HEK293 (cell line): ENCODE results near the gene RPL13A.

Experiments
- KLF9 ChIP-seq: fragments of 450-650 bp; formaldehyde crosslinking; IDR thresholded peaks from 2 replicates; pipeline ENCODE4 v1.5.1; 2016; ENCODE audit warnings: missing biosample characterization, missing genetic modification characterization, low read depth
- OSR2 ChIP-seq: fragments of 450-650 bp; formaldehyde crosslinking; IDR thresholded peaks from 2 replicates; pipeline ENCODE4 v1.5.1; 2016; ENCODE audit warnings: missing biosample characterization, missing genetic modification characterization
- SP7 ChIP-seq: fragments of 450-650 bp; formaldehyde crosslinking; IDR thresholded peaks from 2 replicates; pipeline ENCODE4 v1.5.1; 2016; ENCODE audit warnings: missing biosample characterization, missing genetic modification characterization
- TSHZ1 ChIP-seq: fragments of 450-650 bp; formaldehyde crosslinking; IDR thresholded peaks from 2 replicates; pipeline ENCODE4 v1.5.1; 2016; ENCODE audit warnings: missing biosample characterization, missing genetic modification characterization, borderline replicate concordance
- ZBTB17 ChIP-seq: fragments of 450-650 bp; formaldehyde crosslinking; IDR thresholded peaks from 2 replicates; pipeline ENCODE4 v1.5.1; 2016; ENCODE audit warnings: missing biosample characterization, missing genetic modification characterization
- ZBTB48 ChIP-seq: fragments of 450-650 bp; formaldehyde crosslinking; IDR thresholded peaks from 2 replicates; pipeline ENCODE4 v1.5.1; 2016; ENCODE audit warnings: missing biosample characterization, missing genetic modification characterization
- ZFP3 ChIP-seq: fragments of 450-650 bp; formaldehyde crosslinking; IDR thresholded peaks from 2 replicates; pipeline ENCODE4 v1.5.1; 2016; ENCODE audit warnings: low read depth, missing biosample characterization, missing genetic modification characterization
- ZNF112 ChIP-seq: fragments of 450-650 bp; formaldehyde crosslinking; IDR thresholded peaks from 2 replicates; pipeline ENCODE4 v1.5.0; 2017; ENCODE audit warnings: missing biosample characterization, missing genetic modification characterization
- ZNF138 ChIP-seq: fragments of 450-650 bp; formaldehyde crosslinking; IDR thresholded peaks from 2 replicates; pipeline ENCODE4 v1.5.1; 2016; ENCODE audit warnings: missing biosample characterization, missing genetic modification characterization, borderline replicate concordance
- ZNF146 ChIP-seq: fragments of 450-650 bp; formaldehyde crosslinking; IDR thresholded peaks from 2 replicates; pipeline ENCODE4 v1.5.1; 2016; ENCODE audit warnings: missing biosample characterization, missing genetic modification characterization
- ZNF19 ChIP-seq: fragments of 450-650 bp; formaldehyde crosslinking; IDR thresholded peaks from 2 replicates; pipeline ENCODE4; 2016; ENCODE audit warnings: missing biosample characterization, missing genetic modification characterization, low read depth
- ZNF211 ChIP-seq: fragments of 450-650 bp; formaldehyde crosslinking; IDR thresholded peaks from 2 replicates; pipeline ENCODE4 v1.5.1; 2016; ENCODE audit warnings: low read depth, missing biosample characterization, missing genetic modification characterization
- ZNF24 ChIP-seq: fragments of 450-650 bp; formaldehyde crosslinking; IDR thresholded peaks from 2 replicates; pipeline ENCODE4 v1.5.1; 2016; ENCODE audit warnings: missing biosample characterization, missing genetic modification characterization
- ZNF248 ChIP-seq: fragments of 450-650 bp; formaldehyde crosslinking; IDR thresholded peaks from 2 replicates; pipeline ENCODE4 v1.5.1; 2017; ENCODE audit warnings: missing biosample characterization, missing genetic modification characterization
- ZNF26 ChIP-seq: fragments of 450-650 bp; formaldehyde crosslinking; IDR thresholded peaks from 2 replicates; pipeline ENCODE4 v1.5.1; 2016; ENCODE audit warnings: missing biosample characterization, missing genetic modification characterization
- ZNF266 ChIP-seq: fragments of 450-650 bp; formaldehyde crosslinking; IDR thresholded peaks from 2 replicates; pipeline ENCODE4 v1.5.1; 2016; ENCODE audit warnings: missing biosample characterization, missing genetic modification characterization, low read depth
- ZNF274 ChIP-seq, 2 experiments: fragments of 200-500 bp in 1 of 2; fragments of 450-650 bp in 1 of 2; sonication (Bioruptor generic) in 1 of 2; formaldehyde crosslinking in 1 of 2; IDR thresholded peaks; 2 replicates each; pipeline versions ENCODE4 v1.5.1 to v1.6.1; 2014 to 2016; ENCODE audit warnings: borderline replicate concordance in 1 of 2, inconsistent platforms in 1 of 2, low read length in 1 of 2, missing biosample characterization in 1 of 2, missing genetic modification characterization in 1 of 2
- ZNF311 ChIP-seq: fragments of 450-650 bp; formaldehyde crosslinking; IDR thresholded peaks from 2 replicates; pipeline ENCODE4 v1.5.1; 2017; ENCODE audit warnings: missing biosample characterization, missing genetic modification characterization, borderline replicate concordance
- ZNF341 ChIP-seq: fragments of 450-650 bp; formaldehyde crosslinking; IDR thresholded peaks from 2 replicates; pipeline ENCODE4; 2016; ENCODE audit warnings: low read depth, missing biosample characterization, missing genetic modification characterization
- ZNF510 ChIP-seq: fragments of 450-650 bp; formaldehyde crosslinking; IDR thresholded peaks from 2 replicates; pipeline ENCODE4 v1.5.1; 2018; ENCODE audit warnings: mild to moderate bottlenecking, missing genetic modification characterization, missing biosample characterization; ENCODE audit not compliant: insufficient replicate concordance
- ZNF560 ChIP-seq: fragments of 450-650 bp; formaldehyde crosslinking; IDR thresholded peaks from 2 replicates; pipeline ENCODE4 v1.5.1; 2017; ENCODE audit warnings: missing biosample characterization, missing genetic modification characterization, borderline replicate concordance
- ZNF626 ChIP-seq: fragments of 450-650 bp; sonication (Bioruptor Pico); formaldehyde crosslinking; IDR thresholded peaks from 2 replicates; pipeline ENCODE4 v1.5.1; 2018; ENCODE audit warnings: missing biosample characterization, missing genetic modification characterization, inconsistent platforms
- ZNF629 ChIP-seq: fragments of 450-650 bp; formaldehyde crosslinking; IDR thresholded peaks from 2 replicates; pipeline ENCODE4 v1.5.1; 2017; ENCODE audit warnings: missing biosample characterization, missing genetic modification characterization
- ZNF645 ChIP-seq: fragments of 450-650 bp; formaldehyde crosslinking; IDR thresholded peaks from 2 replicates; pipeline ENCODE4; 2016; ENCODE audit warnings: missing biosample characterization, missing genetic modification characterization
- ZNF660 ChIP-seq: fragments of 450-650 bp; IDR thresholded peaks from 2 replicates; pipeline ENCODE4 v1.5.1; 2018; ENCODE audit warnings: missing biosample characterization, mild to moderate bottlenecking, missing genetic modification characterization
- ZNF670 ChIP-seq: fragments of 450-650 bp; formaldehyde crosslinking; IDR thresholded peaks from 2 replicates; pipeline ENCODE4 v1.5.1; 2016; ENCODE audit warnings: missing biosample characterization, missing genetic modification characterization, low read depth
- ZNF677 ChIP-seq: fragments of 450-650 bp; IDR thresholded peaks from 2 replicates; pipeline ENCODE4 v1.5.0; 2018; ENCODE audit warnings: missing biosample characterization, mild to moderate bottlenecking, missing genetic modification characterization, moderate library complexity
- ZNF777 ChIP-seq: fragments of 450-650 bp; formaldehyde crosslinking; IDR thresholded peaks from 2 replicates; pipeline ENCODE4 v1.5.1; 2017; ENCODE audit warnings: missing biosample characterization, missing genetic modification characterization, borderline replicate concordance
- ZSCAN23 ChIP-seq: fragments of 450-650 bp; formaldehyde crosslinking; IDR thresholded peaks from 2 replicates; pipeline ENCODE4 v1.5.1; 2016; ENCODE audit warnings: missing biosample characterization, missing genetic modification characterization
- ZSCAN30 ChIP-seq: fragments of 450-650 bp; IDR thresholded peaks from 2 replicates; pipeline ENCODE4 v1.5.1; 2018; ENCODE audit warnings: missing biosample characterization, mild to moderate bottlenecking, missing genetic modification characterization, moderate library complexity
- ZSCAN4 ChIP-seq: fragments of 450-650 bp; formaldehyde crosslinking; IDR thresholded peaks from 2 replicates; pipeline ENCODE4 v1.5.1; 2017; ENCODE audit warnings: missing biosample characterization, missing genetic modification characterization

RPL13A gene

GRCh38 chr19:49533551-49534488, 46.4 kb downstream of the RPL13A start (continued):
- TF ChIP-seq ZNF248 (tag by site-specific recombination), result no peak
- no peak for TF ChIP-seq ZNF645 (tag by site-specific recombination)
- TF ChIP-seq ZNF677 (tag by site-specific recombination), result no peak
- peak; percentile 30; the same call in 1 of the 2 replicates for TF ChIP-seq SP7 (tag by site-specific recombination)
- TF ChIP-seq KLF9 (tag by site-specific recombination), result peak; percentile 99
- TF ChIP-seq OSR2 (tag by site-specific recombination), result no peak
- TF ChIP-seq ZNF266 (tag by site-specific recombination), result no peak
- no peak for TF ChIP-seq ZNF341 (tag by site-specific recombination)
- TF ChIP-seq ZNF777 (tag by site-specific recombination), result no peak
- no peak for TF ChIP-seq ZNF146 (tag by site-specific recombination)
- TF ChIP-seq ZNF211, result no peak
- TF ChIP-seq ZNF112 (tag by site-specific recombination), result no peak
- TF ChIP-seq ZNF660, result no peak
- peak; percentile 68 for TF ChIP-seq ZNF510
- TF ChIP-seq ZSCAN23 (tag by site-specific recombination), result no peak
- TF ChIP-seq ZNF626, result no peak
- no peak for TF ChIP-seq ZNF560 (tag by site-specific recombination)
- TF ChIP-seq ZFP3 (tag by site-specific recombination), result no peak
- TF ChIP-seq ZNF138 (tag by site-specific recombination), result no peak
- TF ChIP-seq ZNF274 (IDR thresholded peaks at IDR 0.05; ENCODE audit: low read length), result no peak
- TF ChIP-seq ZNF274 (tag by site-specific recombination; IDR thresholded peaks at IDR 0.05; ENCODE audit: borderline replicate concordance), result no peak
- no peak for TF ChIP-seq ZNF26 (tag by site-specific recombination)
- no peak for TF ChIP-seq ZNF670 (tag by site-specific recombination)
- no peak; the same call in 1 of the 2 replicates for TF ChIP-seq ZBTB17
- no peak for TF ChIP-seq ZNF311
- TF ChIP-seq ZBTB48 (tag by site-specific recombination), result no peak; the same call in 1 of the 2 replicates
- TF ChIP-seq TSHZ1 (tag by site-specific recombination), result no peak
- no peak for TF ChIP-seq ZSCAN30 (tag by site-specific recombination)
- TF ChIP-seq ZSCAN4 (tag by site-specific recombination), result no peak
- TF ChIP-seq ZNF19 (tag by site-specific recombination), result no peak
- TF ChIP-seq ZNF629 (tag by site-specific recombination), result no peak
- no peak; the same call in 1 of the 2 replicates for TF ChIP-seq ZNF24 (tag by site-specific recombination)
